ENCODE measurements around the gene SMOC1.

SMOC1 gene

GRCh38 chr14:69863083-69863482 lies 16.1 kb upstream of the SMOC1 start:
- DNase-seq (ENCODE audit: low read depth in 4 of 4, low spot score in 1 of 4): no peak

- no peak for DNase-seq (ENCODE audit: low read depth in 4 of 4, low spot score in 1 of 4)
Measured at GRCh38 chr14:69865701-69866365, 13.4 kb upstream of the SMOC1 start.

DNA sequence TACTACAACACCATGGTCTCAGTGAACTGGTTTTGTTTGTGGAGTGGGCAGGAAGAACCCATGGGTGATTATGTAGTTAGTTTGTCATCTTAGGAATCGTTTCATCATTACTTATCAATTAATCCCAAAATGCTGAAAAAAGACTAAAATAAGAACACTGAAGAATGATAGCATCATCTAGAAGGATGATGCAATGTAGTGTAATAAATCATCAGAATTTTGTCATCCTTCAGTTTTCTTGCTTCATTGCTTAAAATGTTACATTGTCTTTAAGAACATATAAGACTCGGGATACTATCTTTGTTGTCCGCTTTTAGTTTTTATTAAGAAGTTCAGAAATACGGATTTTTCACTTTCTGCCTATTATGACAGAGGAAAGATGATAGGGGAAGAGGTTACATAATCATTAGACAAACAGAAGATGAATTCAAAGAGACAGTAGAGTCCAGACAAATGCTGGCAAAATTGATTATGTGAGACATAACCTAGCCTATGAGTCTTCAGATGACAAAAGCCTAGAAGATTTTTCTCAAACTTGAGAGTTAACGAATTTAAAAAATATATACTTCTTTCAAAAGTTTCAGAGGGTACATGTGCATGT lies 10.8 kb upstream of the SMOC1 start:
- no peak for DNase-seq (ENCODE audit: low read depth in 4 of 4, low spot score in 1 of 4)

DNA sequence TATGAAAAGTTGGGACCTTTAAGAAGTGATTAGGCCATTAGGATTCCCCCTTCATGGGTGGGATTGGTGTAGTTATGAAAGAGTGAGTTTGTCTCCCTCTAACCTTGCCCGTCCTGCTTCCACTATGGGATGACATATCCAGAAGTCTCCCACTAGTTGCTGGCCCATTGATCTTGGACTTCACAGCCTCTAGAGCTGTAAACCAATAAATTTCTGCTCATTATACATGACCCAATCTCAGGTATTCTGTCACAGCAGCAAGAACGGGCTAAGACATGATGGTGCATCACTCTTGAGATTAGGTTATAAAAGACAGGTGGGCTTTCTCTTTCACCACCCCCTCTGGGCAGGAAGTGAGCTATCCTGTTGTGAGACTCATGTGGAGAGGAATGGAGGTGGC lies 8.6 kb upstream of the SMOC1 start:
- no peak for DNase-seq (ENCODE audit: low read depth in 4 of 4, low spot score in 1 of 4)

- DNase-seq (ENCODE audit: low read depth in 4 of 4, low spot score in 1 of 4): no peak
Measured at GRCh38 chr14:69873877-69874780, 5.1 kb upstream of the SMOC1 start.

GRCh38 chr14:69876221-69876847 lies 2.9 kb upstream of the SMOC1 start:
- DNase-seq (ENCODE audit: low read depth in 4 of 4, low spot score in 1 of 4): no peak

DNA sequence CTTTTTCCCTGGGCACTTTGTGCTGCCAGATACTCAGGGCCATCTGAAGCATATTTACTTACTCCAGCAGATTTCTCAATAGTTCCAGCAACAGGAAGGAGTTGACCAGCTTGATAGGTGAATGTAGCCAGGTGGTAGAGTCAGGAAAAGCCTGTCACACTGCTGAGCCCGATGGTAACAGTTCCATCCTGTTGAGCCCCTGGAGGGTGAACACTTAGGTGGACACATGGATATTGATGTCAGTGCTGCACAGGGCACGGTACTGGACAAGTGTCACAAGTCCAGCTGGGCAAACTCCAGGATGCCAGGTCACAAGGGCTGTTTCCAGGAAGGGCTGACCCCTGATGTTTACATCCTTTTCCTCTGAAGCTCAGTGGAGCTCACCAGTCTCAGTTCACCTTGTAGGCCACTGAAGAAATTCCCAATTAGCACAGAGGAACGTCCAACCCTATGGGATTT lies 2.3 kb upstream of the SMOC1 start:
- no peak for DNase-seq (ENCODE audit: low read depth in 4 of 4, low spot score in 1 of 4)

DNA sequence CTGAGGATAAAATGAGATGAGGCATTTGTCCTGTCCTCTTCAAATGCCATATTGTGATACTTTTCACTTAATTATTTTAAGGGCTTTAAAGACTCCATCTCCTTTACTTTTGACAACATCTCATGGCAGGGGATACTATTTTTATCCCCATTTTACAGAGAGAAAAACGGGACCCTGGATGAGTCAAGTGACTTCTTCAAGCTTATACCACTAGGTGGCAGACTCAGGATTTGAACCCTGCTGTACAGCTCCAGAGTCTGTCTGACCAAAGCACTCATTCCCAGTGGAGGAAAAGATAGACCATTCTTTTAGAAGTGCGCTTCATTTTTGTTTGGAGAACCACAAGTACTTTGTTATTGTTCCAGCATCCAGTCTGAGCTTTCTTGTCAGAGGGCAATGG lies 1.7 kb upstream of the SMOC1 start:
- no peak for DNase-seq (ENCODE audit: low read depth in 4 of 4, low spot score in 1 of 4)

DNA sequence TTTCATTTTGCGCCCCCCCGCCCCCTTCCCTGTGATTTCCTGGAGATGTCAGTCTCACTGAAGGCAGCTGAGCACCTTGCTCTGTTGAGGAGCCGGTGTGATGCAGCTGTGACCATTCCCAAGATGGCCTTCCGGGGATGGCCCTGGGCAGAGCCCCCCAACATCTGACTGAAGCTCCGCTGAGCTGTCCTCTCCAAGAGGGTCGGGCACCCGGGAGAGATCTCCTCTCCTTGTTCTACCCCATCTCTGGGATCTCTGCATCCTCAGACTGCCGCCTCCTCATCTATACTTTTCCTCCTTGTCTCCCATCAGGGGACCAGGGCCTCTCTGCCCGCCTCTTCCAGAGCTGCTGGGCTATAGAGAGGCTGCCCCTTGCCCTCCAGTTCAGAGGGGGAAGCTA lies 965 bp upstream of the SMOC1 start:
- DNase-seq (ENCODE audit: low read depth in 4 of 4, low spot score in 1 of 4): no peak

- no peak for DNase-seq (ENCODE audit: low read depth in 4 of 4, low spot score in 1 of 4)
Measured at GRCh38 chr14:69880044-69880487, 850 bp downstream of the SMOC1 start.

- no peak for DNase-seq (ENCODE audit: low read depth in 4 of 4, low spot score in 1 of 4)
Measured at GRCh38 chr14:69880893-69881292, 1.7 kb downstream of the SMOC1 start.

DNA sequence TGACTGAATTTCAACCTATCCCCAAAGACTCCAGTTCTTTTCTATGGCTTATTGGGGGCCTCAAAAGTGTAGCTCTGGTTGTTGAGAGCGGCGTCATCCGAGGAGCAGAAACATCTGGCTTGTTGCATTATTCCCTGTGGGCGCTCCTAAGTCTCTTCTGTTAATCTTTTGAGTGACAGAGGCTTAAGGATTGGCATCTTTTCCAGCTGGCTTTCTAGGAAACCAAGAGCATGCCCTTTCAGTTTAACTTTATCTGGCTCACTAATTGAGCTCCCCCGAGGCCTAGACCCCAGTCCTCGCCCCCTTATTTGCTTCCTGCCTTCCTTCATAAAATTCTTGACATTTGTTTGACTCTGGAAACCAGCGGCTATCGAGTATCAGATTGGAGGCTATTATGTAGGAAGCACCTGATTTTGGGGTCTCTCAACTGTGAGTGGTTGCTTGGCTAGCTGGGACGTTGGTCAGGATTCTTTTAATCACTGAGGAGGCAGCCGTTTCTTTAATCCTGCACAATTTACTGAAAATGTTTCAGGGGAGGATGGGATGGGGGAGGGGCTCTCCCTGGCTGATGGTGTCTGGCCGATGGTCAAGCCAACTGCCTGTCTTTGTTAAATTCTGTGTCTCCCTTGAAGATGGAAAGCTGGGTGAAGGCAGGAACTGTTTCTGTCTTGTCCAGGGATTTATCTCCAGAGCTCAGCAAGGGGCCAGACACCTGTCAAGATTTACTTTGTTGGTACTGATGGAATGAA lies 3.1 kb downstream of the SMOC1 start:
- no peak for DNase-seq (ENCODE audit: low read depth in 4 of 4, low spot score in 1 of 4)

DNA sequence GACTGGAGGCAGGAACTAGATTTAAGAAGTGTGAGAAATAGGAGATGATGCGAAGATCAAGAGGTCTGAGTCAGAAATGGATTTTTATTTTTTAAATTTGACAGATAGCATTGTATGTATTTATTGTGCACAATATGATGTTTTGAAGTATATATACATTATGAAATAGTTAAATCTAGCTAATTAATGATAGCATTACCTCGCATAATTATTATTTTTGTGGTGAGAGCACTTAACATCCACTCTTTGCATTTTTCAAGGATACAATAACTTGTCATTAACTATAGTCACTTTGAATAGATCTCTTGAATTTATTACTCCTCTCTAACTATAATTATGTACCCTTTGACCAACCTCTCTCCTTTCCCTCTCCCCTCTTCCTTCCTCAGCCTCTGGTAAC lies 3.7 kb downstream of the SMOC1 start:
- DNase-seq (ENCODE audit: low read depth in 4 of 4, low spot score in 1 of 4): no peak

DNA sequence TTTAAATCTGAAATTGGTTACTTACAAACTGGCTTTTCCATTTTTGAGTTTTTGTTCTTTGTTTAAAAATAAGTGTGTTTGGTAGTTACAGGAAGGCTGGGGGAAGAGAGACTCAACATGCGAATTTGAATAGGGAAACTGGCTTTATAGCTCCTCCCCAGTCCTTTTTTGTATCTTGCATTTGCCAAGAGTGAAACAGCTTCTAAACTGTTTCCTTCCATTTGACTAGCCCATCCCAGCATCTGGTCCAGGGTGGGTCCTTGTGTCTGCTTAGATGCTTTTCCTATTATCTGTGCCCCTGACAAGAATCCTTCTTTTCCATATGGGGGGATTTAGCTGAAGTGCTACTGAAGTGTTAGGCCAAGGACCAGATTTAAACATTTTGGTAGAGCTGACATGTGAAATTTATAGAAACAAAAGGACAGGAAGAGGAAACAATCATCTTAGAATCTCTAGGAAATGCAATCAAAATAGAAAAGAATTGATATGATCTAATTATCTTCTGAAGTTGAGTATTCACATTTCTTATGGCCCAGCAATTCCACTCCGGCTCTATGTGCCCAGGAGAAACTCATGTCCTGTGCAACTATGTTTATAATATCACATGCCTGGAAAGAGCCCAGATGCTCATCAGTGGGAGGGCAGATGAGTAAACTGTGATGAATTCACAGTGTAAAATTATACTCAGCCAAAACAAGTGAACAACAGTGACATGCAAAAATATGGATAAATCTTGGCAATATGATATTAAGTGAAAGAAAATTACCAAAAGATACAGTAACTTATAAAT lies 7.4 kb downstream of the SMOC1 start:
- DNase-seq (ENCODE audit: low read depth in 4 of 4, low spot score in 1 of 4): no peak

- no peak for DNase-seq (ENCODE audit: low read depth in 4 of 4, low spot score in 1 of 4)
Measured at GRCh38 chr14:69887740-69888657, 8.8 kb downstream of the SMOC1 start.

DNA sequence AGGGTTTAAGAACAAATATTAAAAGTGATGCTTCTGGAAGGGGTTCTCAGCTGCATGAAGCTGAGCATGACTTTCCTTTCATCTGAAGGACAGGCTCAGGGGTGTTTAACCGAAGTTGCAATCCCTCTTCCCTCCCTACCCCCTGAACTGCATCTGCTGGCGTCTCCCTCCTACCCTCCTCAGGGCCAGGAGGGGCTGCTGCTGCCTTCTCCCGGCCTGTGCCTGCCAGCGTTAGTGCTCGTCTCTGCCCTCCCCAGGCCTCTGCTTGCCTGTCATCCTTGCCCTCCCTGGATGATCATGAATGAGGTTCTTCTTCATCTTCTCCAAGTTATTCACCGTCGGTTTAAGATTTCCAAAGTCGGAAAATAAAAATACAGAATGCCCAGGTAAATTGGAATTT lies 12.2 kb downstream of the SMOC1 start:
- DNase-seq (ENCODE audit: low read depth in 4 of 4, low spot score in 1 of 4): no peak

GRCh38 chr14:69895109-69895508 lies 15.9 kb downstream of the SMOC1 start:
- no peak for DNase-seq (ENCODE audit: low read depth in 4 of 4, low spot score in 1 of 4)

GRCh38 chr14:69896080-69896479 lies 16.9 kb downstream of the SMOC1 start:
- DNase-seq (ENCODE audit: low read depth in 4 of 4, low spot score in 1 of 4): no peak

GRCh38 chr14:69896972-69897371 lies 17.8 kb downstream of the SMOC1 start:
- no peak for DNase-seq (ENCODE audit: low read depth in 4 of 4, low spot score in 1 of 4)
